HG03442 (cell line): ENCODE data around the gene RASSF7.

ENCODE experiments used
- ATAC-seq: cut with Tn5 transposase; IDR thresholded peaks from one replicate; pipeline ENCODE4 v1.9.1; 2021; ENCODE audit warnings: mild to moderate bottlenecking, moderate library complexity; ENCODE audit not compliant: unreplicated experiment

Gene RASSF7

GRCh38 chr11:532986-533585, 27.7 kb upstream of the RASSF7 start:
- no peak for ATAC-seq

- ATAC-seq: no peak
These were observed 27.0 kb upstream of the RASSF7 start for GRCh38 chr11:533586-534395.

GRCh38 chr11:534396-535209, 26.2 kb upstream of the RASSF7 start:
- ATAC-seq: peak; percentile 3

GRCh38 chr11:535210-535518, 25.6 kb upstream of the RASSF7 start:
- ATAC-seq: no peak

- ATAC-seq: peak; percentile 61
These were observed 25.0 kb upstream of the RASSF7 start, which contains the start of gene HRAS for GRCh38 chr11:535519-536454. Gene HRAS (minus strand): TSS chr11:535576.

GRCh38 chr11:536841-537621, 23.7 kb upstream of the RASSF7 start, which contains the start of gene LRRC56:
Gene LRRC56 (plus strand): TSS chr11:537527. CDS start chr11:540685, 3,158 bp downstream.
- peak; percentile 53 for ATAC-seq

GRCh38 chr11:537622-538430, 22.9 kb upstream of the RASSF7 start:
- no peak for ATAC-seq

GRCh38 chr11:538431-539051, 22.2 kb upstream of the RASSF7 start:
- ATAC-seq: no peak

GRCh38 chr11:539971-540481, 20.7 kb upstream of the RASSF7 start:
- no peak for ATAC-seq

- no peak for ATAC-seq
These were observed 20.0 kb upstream of the RASSF7 start for GRCh38 chr11:540583-541432.

- no peak for ATAC-seq
These were observed 19.3 kb upstream of the RASSF7 start for GRCh38 chr11:541433-541885.

GRCh38 chr11:544817-545166, 16.0 kb upstream of the RASSF7 start:
- ATAC-seq: no peak

- ATAC-seq: no peak
These were observed 15.6 kb upstream of the RASSF7 start for GRCh38 chr11:545171-545570.

GRCh38 chr11:548700-549603, 11.8 kb upstream of the RASSF7 start:
- ATAC-seq: no peak

- ATAC-seq: no peak
These were observed 10.6 kb upstream of the RASSF7 start for GRCh38 chr11:550021-550745.

GRCh38 chr11:550746-551085, 10.1 kb upstream of the RASSF7 start:
- no peak for ATAC-seq
